GM19023 (cell line): Measurements from ENCODE around the gene AKR1C1.
"Not testable (repeated sequence)": the region's sequence is repeated elsewhere in the genome, so short reads cannot be mapped to it uniquely, and the experiment has no call there.

Experiments used
- ATAC-seq: cut with Tn5 transposase; IDR thresholded peaks from one replicate; pipeline ENCODE4 v1.9.1; 2021; ENCODE audit warnings: mild to moderate bottlenecking, moderate library complexity; ENCODE audit not compliant: unreplicated experiment

The AKR1C1 gene

DNA sequence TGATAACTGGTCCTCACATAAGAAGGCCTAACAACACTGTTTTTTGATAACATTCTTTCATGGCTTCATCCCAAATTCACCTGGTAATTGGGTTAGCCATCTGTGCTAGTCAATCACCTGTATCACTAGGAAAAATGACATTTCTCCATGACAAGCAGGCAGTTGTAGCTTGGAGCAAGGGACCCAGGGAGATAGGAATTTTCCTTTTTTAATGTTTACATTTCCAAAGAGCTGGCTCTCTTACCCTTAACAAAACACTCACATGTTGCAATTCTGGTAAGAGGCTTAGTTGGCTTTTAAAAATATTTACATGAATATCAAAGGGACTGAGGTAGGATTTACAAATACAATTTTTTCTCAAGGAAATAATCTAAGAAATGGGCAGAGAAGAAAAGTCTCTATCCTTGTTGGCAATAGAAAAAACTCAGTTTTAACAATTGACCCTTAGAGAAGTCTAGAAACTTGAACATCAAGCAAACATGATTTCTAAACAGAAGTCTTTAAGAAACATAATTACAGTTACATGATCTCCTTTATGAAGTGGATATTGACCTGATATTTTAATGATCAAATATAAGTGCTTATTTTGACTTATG, 16.1 kb upstream of the AKR1C1 start:
- ATAC-seq = no peak

DNA sequence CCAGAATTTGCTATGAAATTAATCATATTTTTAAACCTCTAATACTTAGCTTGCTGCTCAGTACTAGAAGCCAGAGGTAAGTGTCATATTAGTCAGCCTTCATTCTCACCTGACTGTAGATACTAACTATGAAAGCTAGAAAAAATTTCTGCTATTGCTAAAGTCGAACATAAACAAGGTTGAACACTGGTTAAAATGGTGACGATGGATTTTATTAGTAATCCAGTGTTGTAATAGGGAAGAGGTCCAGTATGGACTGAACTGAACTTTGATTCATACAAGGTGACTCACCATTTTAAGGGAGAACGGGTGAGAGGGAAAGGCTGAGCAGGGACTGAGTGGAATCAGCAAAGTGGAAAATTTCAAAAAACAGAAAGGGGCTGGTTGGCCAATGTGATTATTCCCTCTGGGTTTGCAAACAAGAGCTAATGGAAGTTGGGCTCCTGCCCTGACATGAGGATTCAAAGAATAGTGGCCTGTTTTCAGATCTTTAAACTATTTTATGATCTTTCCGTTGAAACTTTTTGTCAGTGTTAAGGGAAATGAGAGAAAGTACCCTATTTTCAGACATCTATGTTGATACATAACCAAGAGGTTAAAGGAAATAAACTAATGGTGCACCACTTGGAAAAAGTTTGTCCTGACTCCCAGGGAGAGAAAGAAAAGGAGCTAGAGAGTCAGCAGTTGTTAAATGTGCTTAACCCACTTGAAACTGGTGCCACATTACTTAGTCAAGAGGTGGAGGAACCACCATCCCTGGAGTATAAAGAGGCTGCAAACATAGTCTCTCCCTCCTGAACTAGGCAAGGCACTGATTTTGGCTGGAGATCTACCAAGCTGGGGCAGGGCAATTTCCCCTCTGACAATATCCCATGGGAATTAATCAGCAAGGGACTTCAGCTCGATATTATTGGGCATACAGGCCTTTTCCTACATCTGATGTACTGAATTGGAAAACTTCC, 15.3 kb upstream of the AKR1C1 start:
- no peak for ATAC-seq

DNA sequence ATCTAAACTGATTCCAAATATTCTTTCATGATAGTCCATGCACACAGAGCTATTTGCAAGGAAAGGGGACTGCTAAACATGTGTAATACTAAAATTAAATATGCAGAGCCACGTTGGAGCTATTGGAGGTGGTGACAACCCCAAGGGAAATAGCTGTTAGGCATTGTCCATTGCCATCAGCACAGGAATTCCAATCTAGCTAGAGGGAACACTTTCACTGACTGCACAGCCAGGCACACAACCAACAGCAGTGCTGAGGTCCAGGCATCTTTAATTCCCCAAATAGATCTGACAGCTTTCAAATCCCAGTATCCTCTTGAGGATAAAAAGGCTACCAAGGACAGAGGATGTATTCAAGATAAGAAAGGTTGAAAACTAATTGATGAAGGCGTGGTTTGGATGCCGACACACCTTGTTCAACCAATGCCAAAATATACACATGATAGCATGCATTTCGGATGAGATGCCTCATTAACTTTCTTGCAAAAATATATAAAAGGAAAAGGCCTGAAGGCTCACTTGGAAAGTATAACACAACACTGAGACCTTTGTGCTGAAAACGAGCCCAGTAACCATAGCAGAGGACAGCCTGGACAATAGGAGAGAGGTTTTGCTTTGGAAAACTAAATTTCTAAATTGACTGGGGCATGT, 11.6 kb upstream of the AKR1C1 start:
- not testable (repeated sequence) for ATAC-seq

DNA sequence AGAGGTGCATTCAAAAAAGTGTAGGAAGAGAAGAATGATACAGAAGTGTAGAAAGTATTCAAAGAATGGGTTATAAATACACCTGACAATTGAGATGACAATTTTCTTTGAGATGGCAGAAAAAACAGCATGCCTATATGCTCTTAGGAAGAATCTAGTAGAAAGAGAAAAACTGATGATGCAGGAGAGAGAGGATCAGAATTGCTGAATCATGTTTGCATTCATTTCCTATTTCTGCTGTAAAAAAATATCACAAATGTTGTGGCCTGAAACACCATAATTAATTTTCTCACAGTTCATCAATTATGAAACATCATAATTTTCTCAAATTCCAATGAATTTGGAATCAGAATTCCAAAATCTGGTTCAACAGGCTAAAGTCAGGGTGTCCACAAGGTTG, 9.8 kb upstream of the AKR1C1 start:
- ATAC-seq = no peak

DNA sequence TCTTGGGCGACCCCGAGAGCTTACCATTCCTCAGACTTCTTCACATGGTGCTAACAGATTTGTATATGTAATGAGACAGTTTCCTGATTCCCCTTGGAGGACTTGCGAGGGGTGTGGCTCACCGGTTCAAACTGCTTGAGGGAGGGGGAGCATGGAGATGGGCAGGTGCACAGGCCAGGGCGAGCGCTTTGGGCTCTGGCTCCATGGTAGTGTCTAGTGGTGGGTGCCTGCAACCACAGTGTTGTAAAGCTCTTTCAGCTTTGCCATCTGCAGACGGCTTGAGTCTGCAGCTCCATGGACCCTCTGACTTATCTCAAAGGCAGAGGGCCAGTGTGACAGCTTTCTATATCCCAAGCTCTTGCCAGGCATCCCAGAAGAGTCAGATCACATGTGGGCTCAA, 7.1 kb upstream of the AKR1C1 start:
- ATAC-seq = not testable (repeated sequence)

DNA sequence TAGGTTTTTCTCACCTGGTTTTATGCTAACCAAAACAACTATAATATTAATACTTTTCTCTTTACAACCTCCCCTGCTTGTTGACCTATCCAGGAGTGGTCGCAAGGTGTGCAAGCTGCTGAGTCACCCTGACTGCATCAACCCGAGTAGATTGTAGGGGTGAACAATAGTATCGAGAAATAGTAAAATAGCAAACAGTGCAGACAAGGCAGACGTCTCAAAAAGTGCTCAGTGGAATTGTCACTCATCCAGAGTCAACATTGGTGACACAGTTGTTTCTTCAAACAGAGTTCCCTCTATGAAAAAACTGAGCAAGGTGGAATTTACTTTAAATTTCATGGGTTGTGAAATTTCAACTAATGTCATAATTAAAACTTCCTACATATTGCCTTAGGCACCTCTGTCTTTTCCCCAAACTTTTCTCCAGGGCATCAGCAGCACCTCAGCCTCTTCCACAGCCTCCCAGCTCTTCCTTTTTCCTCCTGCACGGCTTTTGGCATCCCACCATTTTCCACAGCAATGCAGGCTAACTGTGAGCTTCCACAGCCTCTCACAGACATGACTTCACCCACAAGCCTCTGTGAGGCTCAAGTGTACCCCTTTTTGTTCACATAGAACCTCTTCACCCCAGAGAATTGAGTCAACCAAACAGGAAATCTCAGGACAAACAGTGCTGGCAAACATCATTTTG, 6.1 kb upstream of the AKR1C1 start:
- not testable (repeated sequence) for ATAC-seq

DNA sequence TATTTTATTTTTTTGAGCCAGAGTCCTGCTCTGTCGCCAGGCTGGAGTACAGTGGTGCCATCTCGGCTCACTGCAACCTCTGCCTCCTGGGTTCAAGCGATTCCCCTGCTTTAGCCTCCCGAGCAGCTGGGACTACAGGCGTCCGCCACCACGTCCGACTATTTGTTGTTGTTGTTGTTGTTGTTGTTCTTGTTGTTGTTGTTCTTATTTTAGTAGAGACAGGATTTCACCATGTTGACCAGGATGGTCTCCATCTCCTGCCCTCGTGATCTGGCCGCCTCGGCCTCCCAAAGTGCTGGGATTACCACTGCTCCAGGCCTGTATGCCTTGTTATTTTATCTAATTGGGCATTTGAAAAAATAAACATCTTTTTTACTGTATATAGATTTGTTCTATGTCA, 1.7 kb upstream of the AKR1C1 start:
- not testable (repeated sequence) for ATAC-seq

DNA sequence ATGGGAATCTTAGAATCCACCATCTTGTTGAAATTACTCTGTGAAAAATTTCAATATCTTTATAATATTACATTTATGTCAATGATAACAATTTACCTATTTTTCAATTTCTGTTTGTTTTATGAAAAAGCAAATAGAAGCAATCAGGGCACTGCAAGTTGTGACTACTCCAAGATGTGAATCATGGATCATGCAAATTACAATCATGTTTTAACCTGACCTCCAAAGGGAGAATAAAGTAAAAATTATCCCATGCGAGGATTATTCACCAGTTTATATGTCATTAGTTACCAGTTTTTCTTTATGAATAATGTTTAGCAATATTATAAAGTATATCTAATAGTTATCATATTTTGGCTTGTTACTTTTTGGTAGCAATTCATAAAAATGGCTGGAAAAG, 907 bp upstream of the AKR1C1 start:
- not testable (repeated sequence) for ATAC-seq

DNA sequence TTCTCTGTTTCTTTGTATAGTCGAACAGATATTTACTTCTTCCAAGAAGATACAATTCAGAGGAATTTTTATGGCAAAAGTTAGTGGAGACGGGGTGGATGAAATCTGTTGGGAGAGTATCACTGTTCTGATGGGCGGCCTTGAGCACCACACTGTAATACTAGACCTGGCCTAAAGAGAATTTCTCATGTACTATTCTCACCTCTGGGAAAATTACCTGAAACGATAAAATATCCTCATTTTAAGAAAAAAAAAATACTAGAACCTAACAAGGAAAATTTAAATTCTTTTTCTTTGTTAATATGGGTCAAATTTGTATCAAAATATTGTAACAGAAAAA, 570 bp downstream of the AKR1C1 start:
- ATAC-seq = not testable (repeated sequence)

DNA sequence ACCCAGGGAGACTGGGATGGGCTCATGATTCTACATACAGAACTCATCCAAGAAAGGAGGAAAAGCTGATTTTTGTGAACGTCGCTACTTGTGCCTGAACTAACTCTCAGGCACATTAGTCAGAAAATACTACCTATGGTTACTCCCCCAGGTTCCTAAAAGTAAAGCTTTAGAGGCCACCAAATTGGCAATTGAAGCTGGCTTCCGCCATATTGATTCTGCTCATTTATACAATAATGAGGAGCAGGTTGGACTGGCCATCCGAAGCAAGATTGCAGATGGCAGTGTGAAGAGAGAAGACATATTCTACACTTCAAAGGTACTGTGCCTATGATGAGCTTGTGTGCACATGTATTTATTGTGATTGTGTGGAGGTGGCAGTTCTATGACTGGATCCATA, 2.5 kb downstream of the AKR1C1 start:
- not testable (repeated sequence) for ATAC-seq

DNA sequence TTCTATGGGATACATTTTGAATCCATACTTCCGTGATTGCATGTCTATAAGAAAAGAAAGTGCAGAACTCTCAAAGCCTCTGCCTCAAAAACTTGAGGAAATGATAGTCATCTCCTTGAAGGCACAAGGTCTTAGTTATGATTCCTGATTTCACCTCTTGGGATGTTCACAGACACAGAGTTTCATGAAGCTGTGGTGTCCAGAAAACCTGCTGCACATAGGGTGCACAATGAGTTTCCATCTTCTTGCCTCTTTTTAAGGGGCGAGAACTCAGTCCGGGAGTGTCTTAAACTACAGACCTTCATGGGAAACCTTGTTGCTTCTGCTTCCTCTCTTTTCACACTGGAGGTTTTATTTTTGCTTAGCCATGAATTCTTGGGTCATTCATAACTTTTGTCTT, 4.0 kb downstream of the AKR1C1 start:
- ATAC-seq = not testable (repeated sequence)

DNA sequence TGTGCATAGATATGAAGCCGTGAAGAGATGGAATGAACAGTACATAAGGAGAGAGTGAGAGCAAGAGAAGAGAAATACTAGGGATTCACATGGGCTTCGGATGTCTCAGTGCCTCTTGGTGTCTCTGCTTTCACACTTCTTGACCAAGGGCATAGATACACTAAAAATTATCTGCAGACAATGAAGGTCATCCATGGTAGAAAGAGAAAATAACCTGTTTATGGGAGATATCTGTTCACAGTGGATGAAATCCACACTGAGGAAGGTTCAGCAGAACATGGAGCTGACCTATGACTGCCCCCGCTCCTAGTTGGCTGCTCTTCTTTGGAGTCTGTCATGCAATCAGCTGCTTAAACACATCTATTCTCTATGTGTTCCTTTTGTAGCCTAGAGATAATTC, 6.1 kb downstream of the AKR1C1 start:
- ATAC-seq = not testable (repeated sequence)

DNA sequence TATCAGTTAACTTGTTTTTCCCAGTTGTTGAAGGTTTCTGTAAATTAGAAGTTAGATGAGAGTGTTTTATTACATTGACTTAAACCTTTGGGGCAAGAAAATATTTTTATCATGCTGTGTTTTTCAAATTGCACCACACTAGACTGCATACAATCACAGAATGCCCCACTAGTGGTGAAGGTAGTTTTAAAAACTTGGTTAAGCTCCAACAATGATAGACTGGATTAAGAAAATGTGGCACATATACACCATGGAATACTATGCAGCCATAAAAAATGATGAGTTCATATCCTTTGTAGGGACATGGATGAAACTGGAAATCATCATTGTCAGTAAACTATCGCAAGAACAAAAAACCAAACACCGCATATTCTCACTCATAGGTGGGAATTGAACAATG, 7.1 kb downstream of the AKR1C1 start:
- not testable (repeated sequence) for ATAC-seq

DNA sequence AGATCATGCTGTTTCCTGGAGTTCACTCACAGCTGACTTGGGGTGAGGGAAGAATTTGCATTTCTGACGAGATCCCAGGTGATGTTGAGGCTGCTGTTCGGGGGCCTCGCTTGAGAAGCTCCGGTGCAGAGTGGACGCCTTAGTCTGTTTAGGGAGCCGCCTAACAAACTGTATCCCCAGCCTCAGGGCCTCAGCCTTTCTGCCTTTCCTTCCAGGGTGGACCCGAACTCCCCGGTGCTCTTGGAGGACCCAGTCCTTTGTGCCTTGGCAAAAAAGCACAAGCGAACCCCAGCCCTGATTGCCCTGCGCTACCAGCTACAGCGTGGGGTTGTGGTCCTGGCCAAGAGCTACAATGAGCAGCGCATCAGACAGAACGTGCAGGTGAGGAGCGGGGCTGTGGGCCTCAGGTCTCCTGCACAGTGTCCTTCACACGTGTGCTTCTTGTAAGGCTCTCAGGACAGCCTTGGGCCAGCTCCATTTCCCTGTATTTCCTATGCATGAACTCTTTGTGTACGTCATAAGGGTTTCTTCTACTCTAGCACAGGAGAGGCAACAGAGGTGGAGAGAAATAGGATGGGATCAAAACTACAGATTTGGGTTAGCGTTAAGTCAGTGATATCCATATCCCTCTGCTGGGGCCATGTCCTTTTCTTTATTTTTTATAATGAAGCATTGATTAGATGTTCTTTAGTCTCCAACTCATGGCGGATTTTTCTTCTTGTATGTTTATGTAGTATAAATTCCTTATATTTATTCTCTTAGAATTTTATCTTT, 9.3 kb downstream of the AKR1C1 start:
- ATAC-seq = not testable (repeated sequence)

DNA sequence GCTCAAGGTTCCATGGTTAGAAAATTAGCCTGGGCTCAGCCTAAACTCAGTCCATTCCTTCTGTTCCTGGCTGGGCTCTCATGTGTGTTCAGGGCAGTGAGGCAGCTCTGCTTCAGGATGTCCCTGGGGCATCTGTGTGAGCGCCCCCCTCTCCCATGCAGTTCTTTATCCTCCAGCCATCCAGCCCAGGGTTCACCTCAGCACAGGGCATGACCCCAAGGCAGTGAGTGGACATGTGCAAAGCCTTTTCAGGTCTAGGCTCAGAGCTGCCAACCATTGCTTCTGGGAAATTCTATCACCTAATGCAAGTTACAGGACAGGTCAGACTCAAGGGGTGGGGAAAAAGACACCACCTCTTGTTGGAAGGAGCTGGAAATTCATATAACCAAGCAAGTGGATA, 10.1 kb downstream of the AKR1C1 start:
- ATAC-seq = not testable (repeated sequence)

DNA sequence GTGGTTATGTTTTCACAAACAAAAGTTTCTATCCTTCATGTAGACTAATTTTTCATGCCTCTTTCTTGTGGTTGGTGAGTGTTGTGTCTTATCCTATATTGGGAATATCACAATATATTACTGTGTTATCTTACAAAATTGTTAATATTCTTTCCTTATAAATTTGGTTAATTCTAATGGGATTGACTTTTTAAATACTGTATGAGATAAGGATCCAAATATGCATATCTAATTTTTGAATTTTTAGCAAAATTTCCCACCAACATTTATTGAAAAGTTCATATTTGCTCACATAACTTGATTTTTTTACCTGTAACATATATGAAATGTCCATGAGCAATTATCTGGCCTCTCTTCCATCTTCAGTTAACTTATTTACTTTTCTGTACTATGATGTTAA, 11.2 kb downstream of the AKR1C1 start:
- not testable (repeated sequence) for ATAC-seq

DNA sequence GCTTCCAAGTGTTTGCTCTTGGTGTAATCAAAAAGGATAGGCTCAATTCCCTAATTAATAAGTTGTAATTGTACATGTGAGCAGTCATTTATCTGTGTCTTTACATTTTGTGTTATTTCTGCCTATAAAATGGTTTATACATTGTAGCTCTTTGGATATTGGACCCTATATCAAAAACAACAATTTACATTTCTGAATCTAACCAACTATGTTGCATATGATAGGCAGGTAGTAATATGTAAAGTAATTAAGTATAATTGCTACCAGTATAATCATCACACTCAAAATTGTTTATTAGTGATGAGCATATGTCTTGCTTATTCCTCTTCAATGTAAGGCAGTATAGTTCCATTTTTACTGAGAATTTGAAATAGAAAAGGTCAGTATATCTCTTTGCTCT, 13.8 kb downstream of the AKR1C1 start:
- ATAC-seq = no peak

DNA sequence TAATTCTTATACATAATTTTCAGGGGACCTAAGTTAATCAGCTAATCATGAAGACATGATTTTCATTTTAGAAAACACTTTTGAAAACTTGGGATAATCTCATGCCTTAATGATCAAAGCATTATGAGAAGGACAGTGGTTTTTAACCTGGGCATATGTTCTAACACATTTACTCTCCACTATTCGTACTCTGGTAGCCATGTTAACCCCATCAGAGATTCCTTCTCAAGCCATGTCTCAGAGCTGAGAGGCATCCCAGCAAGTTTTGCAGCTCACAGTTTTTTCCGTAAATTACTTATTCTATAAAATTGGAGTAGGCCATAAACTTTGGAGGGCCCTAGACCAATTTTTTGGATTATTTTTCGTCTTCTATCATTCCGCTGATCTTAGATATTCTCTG, 15.7 kb downstream of the AKR1C1 start:
- ATAC-seq = no peak

DNA sequence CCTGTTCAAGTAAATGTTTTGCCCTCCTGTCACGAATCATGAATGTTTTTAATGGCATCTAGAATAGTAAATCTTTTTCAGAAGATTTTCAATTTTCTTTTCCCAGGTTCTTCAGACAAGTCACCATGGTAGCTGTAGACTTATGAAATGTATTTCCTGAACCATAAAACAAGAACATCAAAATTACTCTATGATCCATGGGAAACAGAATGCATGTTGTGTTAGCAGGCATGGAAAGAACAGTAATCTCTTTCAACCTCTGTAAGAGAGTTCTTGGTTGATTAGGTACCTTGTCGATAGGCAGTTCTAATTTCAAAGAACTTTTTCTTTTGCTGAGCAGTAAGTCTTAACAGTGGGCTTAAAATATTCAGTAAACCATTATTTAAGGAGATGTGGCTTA, 17.6 kb downstream of the AKR1C1 start:
- ATAC-seq = no peak

DNA sequence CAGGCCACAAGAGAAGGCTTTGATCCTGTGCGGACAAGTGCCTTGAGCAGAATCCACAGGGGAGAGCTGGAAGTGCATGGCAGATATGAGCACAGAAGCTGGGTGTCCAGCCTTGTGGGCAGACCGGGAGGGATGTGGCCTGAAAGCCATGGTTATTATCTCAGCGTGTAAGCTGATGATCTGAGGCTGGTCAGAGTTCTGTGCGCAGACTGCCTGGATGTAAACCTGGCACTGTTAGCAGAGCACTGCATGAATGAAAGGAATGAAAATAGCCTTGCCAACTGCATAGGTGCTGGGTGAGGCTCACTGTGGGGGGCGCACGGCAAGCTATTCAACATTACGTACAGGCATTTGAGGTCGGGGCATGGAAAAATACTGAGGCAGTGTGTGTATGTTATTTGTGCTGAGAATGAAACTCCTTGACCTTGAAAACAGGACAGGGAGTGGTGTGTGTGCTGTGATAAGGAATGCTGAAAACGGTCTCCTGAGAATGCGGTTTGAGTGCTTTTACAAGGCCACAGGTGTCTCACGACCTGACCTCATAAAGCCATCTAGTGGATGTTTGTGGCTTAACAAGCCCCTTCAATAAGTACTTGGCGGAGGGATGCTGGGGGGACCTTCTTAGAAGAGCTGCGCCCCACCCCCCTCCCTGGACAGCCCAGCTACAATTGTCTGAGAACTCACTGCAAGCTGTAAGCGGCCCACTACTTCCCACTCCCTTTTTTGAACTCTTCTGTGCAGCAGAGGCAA, 18.7 kb downstream of the AKR1C1 start:
- ATAC-seq = no peak
